B cell (primary cell): ENCODE data around the gene TLR3. TPM values are rescaled to one million over a fixed set of nuclear protein-coding genes. Genes with fewer than 3 reads are reported as not detected.

Experiments
- ATAC-seq: fragments of 200-7000 bp; cut with Tn5 transposase; one replicate; pipeline ENCODE4 v1.10.0; 2021; ENCODE audit warnings: low read depth, mild to moderate bottlenecking, moderate number of reproducible peaks, moderate library complexity
- CTCF ChIA-PET: fragments of 350-600 bp; sonication (Branson Sonifier 250); formaldehyde crosslinking; loops from one replicate; lab custom pipeline; 2021; ENCODE audit warnings: antibody characterized with exemption, inconsistent platforms; lab: Charles Lee
- POLR2A ChIA-PET: fragments of 350-600 bp; sonication (Branson Sonifier 250); formaldehyde crosslinking; loops from one replicate; lab custom pipeline; 2021; ENCODE audit warnings: antibody characterized with exemption; lab: Charles Lee
- DNase-seq: peaks from one replicate; pipeline ENCODE4 v3.0.0; 2013
- H2AFZ ChIP-seq: 2 replicates; pipeline ENCODE4 v1.6.1; 2012; ENCODE audit warnings: mild to moderate bottlenecking, low read depth, low read length; ENCODE audit not compliant: insufficient read depth, poor library complexity, severe bottlenecking
- H3K27ac ChIP-seq, 2 donors: 1 replicate in 1 of 2; 2 replicates in 1 of 2; pipeline ENCODE4 v1.5.1; 2012 to 2013; ENCODE audit warnings: low read length in 2 of 2, mild to moderate bottlenecking in 2 of 2, moderate library complexity in 1 of 2
- H3K27me3 ChIP-seq, 4 experiments: fragments of 200-600 bp in 1 of 4; sonication (generic) in 1 of 4; replicated peaks in 1 of 4; 1 replicate in 2 of 4; 2 replicates in 2 of 4; pipeline versions ENCODE4 v1.6.1 to v1.7.0; 2013 to 2016; ENCODE audit warnings: low read length in 3 of 4, mild to moderate bottlenecking in 2 of 4, mixed read lengths in 1 of 4, moderate library complexity in 1 of 4; ENCODE audit not compliant: insufficient read depth in 4 of 4, control insufficient read depth in 3 of 4; ENCODE audit errors: control extremely low read depth in 1 of 4
- H3K36me3 ChIP-seq, 2 experiments: replicated peaks in 1 of 2; 1 replicate in 1 of 2; 2 replicates in 1 of 2; pipeline versions ENCODE4 v1.6.1 to v1.7.1; 2013; ENCODE audit warnings: low read length in 1 of 2; ENCODE audit not compliant: insufficient read depth in 2 of 2, control insufficient read depth in 1 of 2; ENCODE audit errors: control extremely low read depth in 1 of 2, extremely low read depth in 1 of 2
- H3K4me1 ChIP-seq, 2 donors: fragments of 200-600 bp in 1 of 2; sonication (generic) in 1 of 2; 1 replicate in 1 of 2; 2 replicates in 1 of 2; pipeline versions ENCODE4 v1.5.1 to v1.6.1; 2013 to 2017; ENCODE audit warnings: low read length in 2 of 2; ENCODE audit not compliant: control insufficient read depth in 2 of 2, insufficient read depth in 2 of 2
- H3K4me2 ChIP-seq: replicated peaks from 2 replicates; pipeline ENCODE3; 2012; ENCODE audit warnings: mild to moderate bottlenecking, low read depth, low read length; ENCODE audit not compliant: poor library complexity, severe bottlenecking
- H3K4me3 ChIP-seq, 5 experiments: fragments of 200-600 bp in 1 of 5; sonication (generic) in 1 of 5; 1 replicate in 3 of 5; 2 replicates in 2 of 5; pipeline versions ENCODE4 v1.5.1 to v1.7.0; 2011 to 2016; ENCODE audit warnings: low read length in 4 of 5, mild to moderate bottlenecking in 4 of 5, low read depth in 2 of 5, control low read depth in 1 of 5, moderate library complexity in 1 of 5; ENCODE audit not compliant: insufficient read depth in 1 of 5; ENCODE audit errors: control extremely low read depth in 1 of 5, extremely low read depth in 1 of 5
- H3K79me2 ChIP-seq: fragments of 200-600 bp; sonication (generic); one replicate; pipeline ENCODE4 v1.6.0; 2016; ENCODE audit warnings: low read length; ENCODE audit not compliant: control insufficient read depth, insufficient read depth
- H3K9ac ChIP-seq: fragments of 200-600 bp; sonication (generic); 2 replicates; pipeline ENCODE4 v1.6.1; 2017; ENCODE audit warnings: mild to moderate bottlenecking, low read length, moderate library complexity
- H3K9me3 ChIP-seq, 3 donors: one replicate each; pipeline versions ENCODE4 v1.6.1 to v1.7.1; 2013; ENCODE audit warnings: low read length in 2 of 3; ENCODE audit not compliant: control insufficient read depth in 2 of 3, insufficient read depth in 1 of 3; ENCODE audit errors: control extremely low read depth in 1 of 3
- H4K20me1 ChIP-seq: 2 replicates; pipeline ENCODE4 v1.6.0; 2012; ENCODE audit warnings: mild to moderate bottlenecking, low read length; ENCODE audit not compliant: insufficient read depth, control insufficient read depth, poor library complexity, severe bottlenecking
- H3K27ac Mint-ChIP-seq: one replicate; pipeline ENCODE4 v1.8.0; 2021; ENCODE audit warnings: mixed read lengths
- H3K27me3 Mint-ChIP-seq: one replicate; pipeline ENCODE4 v1.8.0; 2021; ENCODE audit warnings: mixed read lengths
- H3K4me1 Mint-ChIP-seq: one replicate; pipeline ENCODE4 v1.8.0; 2021; ENCODE audit warnings: mixed read lengths
- H3K4me3 Mint-ChIP-seq: one replicate; pipeline ENCODE4 v1.8.0; 2021; ENCODE audit warnings: mixed read lengths
- H3K9me3 Mint-ChIP-seq: one replicate; pipeline ENCODE4 v1.8.0; 2022; ENCODE audit warnings: mixed read lengths; ENCODE audit not compliant: insufficient read depth
- EZH2 ChIP-seq: IDR thresholded peaks from 2 replicates; pipeline ENCODE4 v1.6.1; 2012; ENCODE audit warnings: borderline replicate concordance, low read depth, mild to moderate bottlenecking, moderate library complexity, low read length; ENCODE audit not compliant: insufficient read depth, poor library complexity, severe bottlenecking
- WGBS: methylation state at CpG from one replicate; pipeline ENCODE4 v1.1.5; 2013; ENCODE audit warnings: missing lambda C conversion rate; ENCODE audit not compliant: insufficient coverage; 5-methylcytosine and 5-hydroxymethylcytosine counted together
- intact Hi-C: fragments of 100-400 bp; cut with micrococcal nuclease; formaldehyde crosslinking; loops from one replicate; pipeline ENCODE4 v1.10.0; 2022
- polyA plus RNA-seq: library from polyadenylated mRNA; depleted of rRNA; stranded (reverse); fragments of >200 nt; gene quantifications from 2 replicates; pipeline ENCODE4 v1.2.3, GENCODE V29; 2012
- total RNA-seq, 2 donors: library from RNA; stranded (reverse); fragments of 120-200 nt in 1 of 2; gene quantifications; 1 replicate in 1 of 2; 2 replicates in 1 of 2; pipeline versions ENCODE4 v1.2.3 to v1.2.4, GENCODE V29; 2013 to 2022
- TF ChIP-seq, protein P1 (sequence below): fragments of 200-600 bp; IDR thresholded peaks from one replicate; pipeline ENCODE4 v1.8.0; 2022; ENCODE audit warnings: antibody characterized with exemption, mild to moderate bottlenecking

TLR3 gene
- total and polyA plus RNA-seq, 2 donors (not counting 1 experiment from before 2014, with no cell fraction given), result not detected

DNA sequence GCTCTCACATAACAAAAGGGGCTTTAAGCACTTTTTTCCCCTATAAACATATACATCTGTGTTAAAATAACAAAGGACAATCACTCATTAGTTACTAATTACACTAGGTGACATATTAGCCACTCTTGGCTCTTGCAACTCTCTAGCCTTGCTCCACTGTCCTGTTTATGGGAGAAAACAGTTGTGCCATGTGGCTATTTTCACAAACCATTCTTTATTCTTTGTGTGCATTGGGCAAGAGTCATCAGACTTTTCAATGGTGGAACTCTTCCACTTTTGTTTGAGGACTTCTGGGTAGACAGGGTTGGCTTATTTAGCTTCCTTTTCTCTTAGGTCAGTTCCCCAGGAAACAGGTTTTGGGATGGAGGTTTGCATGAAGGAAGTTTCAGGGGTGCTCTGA lies 19.6 kb downstream of the TLR3 start:
- TF ChIP-seq, protein P1, sequence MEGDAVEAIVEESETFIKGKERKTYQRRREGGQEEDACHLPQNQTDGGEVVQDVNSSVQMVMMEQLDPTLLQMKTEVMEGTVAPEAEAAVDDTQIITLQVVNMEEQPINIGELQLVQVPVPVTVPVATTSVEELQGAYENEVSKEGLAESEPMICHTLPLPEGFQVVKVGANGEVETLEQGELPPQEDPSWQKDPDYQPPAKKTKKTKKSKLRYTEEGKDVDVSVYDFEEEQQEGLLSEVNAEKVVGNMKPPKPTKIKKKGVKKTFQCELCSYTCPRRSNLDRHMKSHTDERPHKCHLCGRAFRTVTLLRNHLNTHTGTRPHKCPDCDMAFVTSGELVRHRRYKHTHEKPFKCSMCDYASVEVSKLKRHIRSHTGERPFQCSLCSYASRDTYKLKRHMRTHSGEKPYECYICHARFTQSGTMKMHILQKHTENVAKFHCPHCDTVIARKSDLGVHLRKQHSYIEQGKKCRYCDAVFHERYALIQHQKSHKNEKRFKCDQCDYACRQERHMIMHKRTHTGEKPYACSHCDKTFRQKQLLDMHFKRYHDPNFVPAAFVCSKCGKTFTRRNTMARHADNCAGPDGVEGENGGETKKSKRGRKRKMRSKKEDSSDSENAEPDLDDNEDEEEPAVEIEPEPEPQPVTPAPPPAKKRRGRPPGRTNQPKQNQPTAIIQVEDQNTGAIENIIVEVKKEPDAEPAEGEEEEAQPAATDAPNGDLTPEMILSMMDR, result no peak
- TF ChIP-seq EZH2, result no peak
- peaks cover 21% of the 10 kb centered on the region for H3K27me3 Mint-ChIP-seq
- no peaks in the 10 kb centered on the region for H3K9me3 ChIP-seq
- H3K79me2 ChIP-seq, result no peaks in the 10 kb centered on the region
- H3K4me3 ChIP-seq, result no peak overlapping the region
- no peaks in the 10 kb centered on the region for H3K4me1 Mint-ChIP-seq
- intact Hi-C loops, result no loop called here
- H3K4me2 ChIP-seq, result no peak overlapping the region
- H4K20me1 ChIP-seq, result no peaks in the 10 kb centered on the region
- POLR2A ChIA-PET, result no interaction called here
- H3K27me3 ChIP-seq, result peaks cover 0 to 7% (median 0%) of the 10 kb centered on the region in 4 experiments
- H2AFZ ChIP-seq, result no peak overlapping the region
- no peak overlapping the region for H3K27ac Mint-ChIP-seq
- H3K9me3 Mint-ChIP-seq, result no peaks in the 10 kb centered on the region
- no peak for ATAC-seq
- no peak overlapping the region for H3K27ac ChIP-seq
- CTCF ChIA-PET, result no interaction called here
- no peaks in the 10 kb centered on the region for H3K36me3 ChIP-seq
- H3K9ac ChIP-seq, result no peak overlapping the region
- no peaks in the 10 kb centered on the region for H3K4me1 ChIP-seq
- H3K4me3 Mint-ChIP-seq, result no peak overlapping the region
- no peak for DNase-seq

DNA sequence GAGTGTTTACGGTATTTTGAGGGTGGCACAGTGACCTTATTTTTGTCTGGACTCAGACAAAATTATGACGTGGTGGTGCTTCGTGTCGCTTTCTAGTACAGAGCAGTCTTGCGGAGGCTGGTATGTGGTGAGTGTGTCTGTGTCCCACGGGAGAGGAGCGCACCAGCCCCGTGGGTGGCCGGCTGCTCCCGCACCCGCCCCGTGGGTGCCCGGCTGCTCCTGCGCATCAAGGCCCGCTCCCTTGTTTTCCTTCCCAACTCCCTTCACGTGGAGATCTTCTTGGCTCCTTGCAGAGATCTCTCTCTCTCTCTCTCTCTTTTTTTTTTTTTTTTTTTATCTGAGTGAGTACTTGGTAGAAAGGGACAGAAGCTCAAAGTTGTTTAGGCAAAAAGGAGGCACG lies 23.3 kb downstream of the TLR3 start:
- H3K4me1 Mint-ChIP-seq, result no peaks in the 10 kb centered on the region

More for the DNA sequence above, 23.3 kb downstream of the TLR3 start:
- POLR2A ChIA-PET, result no interaction called here
- Mint-ChIP-seq H3K4me3 (no peak overlapping the region), H3K9me3 (no peaks in the 10 kb centered on the region), H3K27me3 (peaks cover 43% of the 10 kb centered on the region), H3K27ac (no peak overlapping the region)
- H3K4me3 ChIP-seq, result no peak overlapping the region
- H3K4me1 ChIP-seq, result no peaks in the 10 kb centered on the region
- no peak for TF ChIP-seq EZH2
- TF ChIP-seq, protein P1, result no peak
- DNase-seq, result no peak
- no peak overlapping the region for H2AFZ ChIP-seq
- no peaks in the 10 kb centered on the region for H3K9me3 ChIP-seq
- peaks cover 0 to 7% (median 0%) of the 10 kb centered on the region in 4 experiments for H3K27me3 ChIP-seq
- intact Hi-C loops, result no loop called here
- no peak overlapping the region for H3K9ac ChIP-seq
- H4K20me1 ChIP-seq, result no peaks in the 10 kb centered on the region
- WGBS, result 92% methylated on average over 14 of the region's 17 CpGs
- no peak overlapping the region for H3K27ac ChIP-seq
- CTCF ChIA-PET, result no interaction called here
- no peak for ATAC-seq
- no peaks in the 10 kb centered on the region for H3K79me2 ChIP-seq
- no peaks in the 10 kb centered on the region for H3K36me3 ChIP-seq
- H3K4me2 ChIP-seq, result no peak overlapping the region
